ENCODE results near the gene SYNDIG1. TPM values are rescaled to one million over a fixed set of nuclear protein-coding genes. Genes with fewer than 3 reads are reported as not detected.

The SYNDIG1 gene
- total and polyA plus RNA-seq, 2 of the 4 experiments (the other 2 are of a cell fraction) = not detected

DNA sequence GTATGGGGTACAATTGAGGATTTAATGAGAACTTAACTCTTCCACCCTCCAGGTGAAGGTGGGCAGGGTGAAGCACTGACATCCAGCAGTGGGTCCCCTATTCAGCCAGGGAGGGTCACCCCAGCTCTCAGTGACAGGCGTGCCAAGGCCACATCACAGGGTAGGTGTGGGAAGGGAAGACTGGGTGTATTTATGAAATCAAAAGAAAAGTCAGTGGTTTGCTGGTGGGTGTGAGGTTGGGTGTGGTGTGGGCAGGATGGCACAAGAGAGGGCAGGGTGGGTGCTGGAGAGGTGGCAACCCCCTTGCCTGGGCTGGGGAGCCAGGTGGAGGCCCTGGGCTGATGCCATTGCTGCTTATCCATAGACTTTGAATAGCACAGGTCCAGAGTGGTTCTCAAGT lies 16.6 kb downstream of the SYNDIG1 start:
- Histone ChIP-seq H4K91ac (ENCODE audit: insufficient read depth, low read depth, low read length) (no peak overlapping the region), H2AK9ac (replicated peaks; ENCODE audit: low read depth, low read length, poor library complexity) (no peak overlapping the region), H4K8ac (ENCODE audit: low read depth in 2 of 2, low read length in 2 of 2) (no peak overlapping the region), H3K56ac (ENCODE audit: extremely low read depth, insufficient read depth, low read length) (no peak overlapping the region), H3K36me3 (ENCODE audit: control insufficient read depth, insufficient read depth, low read length) (no peaks in the 10 kb centered on the region), H2BK15ac (ENCODE audit: low read depth, low read length) (no peak overlapping the region), H2BK120ac (ENCODE audit: low read depth, low read length) (no peak overlapping the region), H2BK20ac (ENCODE audit: low read depth, low read length) (no peak overlapping the region), H3K23ac (ENCODE audit: low read depth, low read length) (no peak overlapping the region), H2AK5ac (ENCODE audit: low read depth, low read length) (no peak overlapping the region), H3K79me1 (ENCODE audit: low read depth in 1 of 2, low read length in 2 of 2) (no peaks in the 10 kb centered on the region), H4K5ac (ENCODE audit: low read depth, low read length) (no peak overlapping the region), H3K9ac (ENCODE audit: low read depth, low read length) (no peak overlapping the region), H3K27me3 (ENCODE audit: control insufficient read depth, insufficient read depth, low read length) (no peaks in the 10 kb centered on the region), H3K4ac (ENCODE audit: low read depth, low read length) (no peak overlapping the region), H2AFZ (replicated peaks; ENCODE audit: low read length, poor library complexity) (no peak overlapping the region), H3K4me1 (ENCODE audit: control insufficient read depth, insufficient read depth, low read length) (no peaks in the 10 kb centered on the region), H3K9me1 (ENCODE audit: insufficient read depth, low read length) (0 out of 2 replicates have a peak, but pooled peaks cover 5% of the 10 kb centered on the region), H3K27ac (ENCODE audit: insufficient read depth, low read length) (no peak overlapping the region), H3K4me3 (ENCODE audit: insufficient read depth, low read depth, low read length) (no peak overlapping the region), H3K14ac (replicated peaks; ENCODE audit: low read depth, low read length) (no peak overlapping the region), H3K9me3 (ENCODE audit: control insufficient read depth, insufficient read depth, low read length) (no peaks in the 10 kb centered on the region), H3K18ac (ENCODE audit: low read depth, low read length) (no peak overlapping the region), H3K4me2 (ENCODE audit: low read depth, low read length) (no peak overlapping the region), H2BK5ac (ENCODE audit: low read depth, low read length, poor library complexity, severe bottlenecking) (no peak overlapping the region), H4K20me1 (ENCODE audit: insufficient read depth, low read length) (no peaks in the 10 kb centered on the region)
- intact Hi-C loops (cut with micrococcal nuclease) = no loop called here
- CTCF ChIA-PET = no interaction called here
- WGBS, 2 experiments (ENCODE audit: extremely low coverage in 2 of 2, insufficient read length in 1 of 2) = 33% methylated on average over 1 of the region's 1 CpG; no CpG with 5 or more reads in 1 of the 2 experiments
- POLR2A ChIA-PET (ENCODE audit: unreplicated experiment) = no interaction called here
- no TSS peak for BruUV-seq (replicated peaks)
- TF ChIP-seq MAFK (IDR thresholded peaks at IDR 0.05; ENCODE audit: low read depth, low read length) = no peak
- TF ChIP-seq CHD1 (IDR thresholded peaks at IDR 0.05; ENCODE audit: low read depth, low read length) = no peak
- no peak for TF ChIP-seq MXI1 (IDR thresholded peaks at IDR 0.05; ENCODE audit: borderline replicate concordance, low read depth, low read length)
- TF ChIP-seq CEBPB (IDR thresholded peaks at IDR 0.05; ENCODE audit: low read depth, low read length) = no peak
- TF ChIP-seq RAD21 (IDR thresholded peaks at IDR 0.05; ENCODE audit: low read length) = no peak
- TF ChIP-seq, protein P1, sequence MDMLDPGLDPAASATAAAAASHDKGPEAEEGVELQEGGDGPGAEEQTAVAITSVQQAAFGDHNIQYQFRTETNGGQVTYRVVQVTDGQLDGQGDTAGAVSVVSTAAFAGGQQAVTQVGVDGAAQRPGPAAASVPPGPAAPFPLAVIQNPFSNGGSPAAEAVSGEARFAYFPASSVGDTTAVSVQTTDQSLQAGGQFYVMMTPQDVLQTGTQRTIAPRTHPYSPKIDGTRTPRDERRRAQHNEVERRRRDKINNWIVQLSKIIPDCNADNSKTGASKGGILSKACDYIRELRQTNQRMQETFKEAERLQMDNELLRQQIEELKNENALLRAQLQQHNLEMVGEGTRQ (IDR thresholded peaks at IDR 0.05; ENCODE audit: low read depth, low read length) = no peak
- no peak for TF ChIP-seq MAZ (IDR thresholded peaks at IDR 0.05; ENCODE audit: borderline replicate concordance, low read depth, low read length)
- no peak for TF ChIP-seq FOS (IDR thresholded peaks at IDR 0.05; ENCODE audit: low read depth, low read length)
- in situ Hi-C loops (cut with MboI; ENCODE audit: low sequenced_read_pairs) = no loop called here
- dilution Hi-C loops (cut with HindIII; ENCODE audit: low sequenced_read_pairs, unreplicated experiment) = no loop called here
- ATAC-seq (ENCODE audit: low read depth) (no peak), DNase-seq (no peak)

Measured in IMR-90 (cell line).